Thyroid gland (tissue), 4 donors: ENCODE measurements around the gene COL23A1. TPM values are rescaled to one million over a fixed set of nuclear protein-coding genes. Genes with fewer than 3 reads are reported as not detected.

Experiments used
- DNase-seq, 2 donors: peaks; one replicate each; pipeline ENCODE4 v3.0.0-alpha.2; 2019
- H3K27ac ChIP-seq, 3 donors: fragments of 200-600 bp; sonication (generic); 1 replicate in 2 of 3; 2 replicates in 1 of 3; pipeline ENCODE4 v1.5.1; 2016 to 2019; ENCODE audit warnings: mild to moderate bottlenecking in 1 of 3, moderate library complexity in 1 of 3
- H3K27me3 ChIP-seq: fragments of 200-600 bp; sonication (generic); one replicate; pipeline ENCODE4 v1.5.1; 2019
- H3K36me3 ChIP-seq, 2 donors: fragments of 200-600 bp; sonication (generic); one replicate each; pipeline ENCODE4 v1.5.1; 2016 to 2019
- H3K4me1 ChIP-seq, 2 donors: fragments of 200-600 bp; sonication (generic); one replicate each; pipeline ENCODE4 v1.5.1; 2017 to 2019
- H3K4me3 ChIP-seq, 3 donors: fragments of 200-600 bp; sonication (generic); replicated peaks in 1 of 3; 1 replicate in 2 of 3; 2 replicates in 1 of 3; pipeline ENCODE4 v1.5.1; 2016; ENCODE audit warnings: mild to moderate bottlenecking in 1 of 3
- H3K9me3 ChIP-seq: fragments of 200-600 bp; sonication (generic); one replicate; pipeline ENCODE4 v1.5.1; 2017
- CTCF ChIP-seq, 6 experiments: fragments of 200-600 bp in 3 of 6; fragments of 450-650 bp in 3 of 6; sonication (generic) in 3 of 6; IDR thresholded peaks; one replicate each; pipeline ENCODE4 v1.5.1; 2016 to 2019; ENCODE audit warnings: antibody characterized with exemption in 6 of 6, mild to moderate bottlenecking in 2 of 6, inconsistent platforms in 1 of 6, moderate library complexity in 1 of 6
- POLR2A ChIP-seq, 2 donors: fragments of 450-650 bp; IDR thresholded peaks; one replicate each; pipeline ENCODE4 v1.6.1; 2017; ENCODE audit warnings: antibody characterized with exemption in 2 of 2, mild to moderate bottlenecking in 2 of 2, moderate library complexity in 1 of 2
- WGBS, 2 donors: methylation state at CpG; one replicate each; pipeline ENCODE4 v1.1.5; 2017; 5-methylcytosine and 5-hydroxymethylcytosine counted together
- intact Hi-C: fragments of 100-400 bp; cut with DNase I; formaldehyde crosslinking; loops from one replicate; pipeline ENCODE4 v1.15.1; 2023
- total RNA-seq, 4 donors: library from RNA; depleted of rRNA; stranded (reverse); fragments of >200 nt; gene quantifications; one replicate each; pipeline ENCODE4 v1.2.3, GENCODE V29; 2016

The COL23A1 gene
- total RNA-seq, 4 donors from 2014 or later, result 76.6 to 108 (median 95.7) TPM

GRCh38 chr5:178296066-178296465, 294.1 kb downstream of the COL23A1 start:
- Histone ChIP-seq H3K9me3 (no peaks in the 10 kb centered on the region), H3K36me3 (no peaks in the 10 kb centered on the region), H3K27ac (peak overlapping the region in 1 of 3 donors; percentile 5), H3K27me3 (no peaks in the 10 kb centered on the region), H3K4me1 (peaks cover 24 to 33% of the 10 kb centered on the region in 2 donors), H3K4me3 (no peak overlapping the region)
- intact Hi-C loops, result no loop called here
- TF ChIP-seq POLR2A (IDR thresholded peaks at IDR 0.05), result no peak
- TF ChIP-seq CTCF (IDR thresholded peaks at IDR 0.05), result no peak
- peak; percentile 34 to 60 for DNase-seq
- WGBS, 2 donors, result 29 to 37% methylated on average over 6 of the region's 6 CpGs

GRCh38 chr5:178295589-178295988, 294.6 kb downstream of the COL23A1 start:
- no peak for DNase-seq
- TF ChIP-seq CTCF (IDR thresholded peaks at IDR 0.05), result no peak
- TF ChIP-seq POLR2A (IDR thresholded peaks at IDR 0.05), result no peak
- intact Hi-C loops, result no loop called here
- Histone ChIP-seq H3K4me3 (no peak overlapping the region), H3K27me3 (no peaks in the 10 kb centered on the region), H3K9me3 (no peaks in the 10 kb centered on the region), H3K4me1 (peaks cover 29 to 38% of the 10 kb centered on the region in 2 donors), H3K36me3 (no peaks in the 10 kb centered on the region), H3K27ac (peak overlapping the region in 1 of 3 donors; percentile 5)

DNA sequence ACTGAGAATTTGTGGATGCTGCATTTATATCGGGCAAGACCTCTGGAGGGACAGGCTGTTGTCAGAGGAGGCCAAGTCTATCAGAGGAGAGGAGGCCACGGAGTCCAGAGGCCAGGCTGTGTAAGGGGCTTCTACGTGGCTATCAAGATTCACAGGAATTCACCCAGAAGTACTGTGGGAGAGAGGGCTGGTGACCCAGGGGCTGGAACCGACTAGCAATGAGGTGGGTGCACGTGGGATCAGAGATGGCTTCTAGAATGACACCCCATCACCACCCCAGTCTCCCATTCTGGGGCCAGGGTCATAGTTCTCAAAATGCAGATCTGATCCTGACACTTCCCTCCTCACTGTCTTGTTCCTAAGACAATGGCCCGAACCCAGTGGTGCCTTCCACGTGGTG, 296.4 kb downstream of the COL23A1 start:
- no peak for DNase-seq
- Histone ChIP-seq H3K9me3 (no peaks in the 10 kb centered on the region), H3K4me3 (no peak overlapping the region), H3K27ac (peak overlapping the region; percentile 55 to 75 (median 68)), H3K4me1 (peaks cover 39 to 44% of the 10 kb centered on the region in 2 donors), H3K27me3 (no peaks in the 10 kb centered on the region), H3K36me3 (no peaks in the 10 kb centered on the region)
- no peak for TF ChIP-seq POLR2A (IDR thresholded peaks at IDR 0.05)
- intact Hi-C loops, result no loop called here
- WGBS, 2 donors, result 77 to 87% methylated on average over 7 of the region's 7 CpGs

GRCh38 chr5:178293400-178293799, 296.8 kb downstream of the COL23A1 start:
- peak; percentile 81 to 83 for DNase-seq
- TF ChIP-seq CTCF (IDR thresholded peaks at IDR 0.05), result no peak
- no peak for TF ChIP-seq POLR2A (IDR thresholded peaks at IDR 0.05)
- WGBS, 2 donors, result 26 to 32% methylated on average over 6 of the region's 6 CpGs
- Histone ChIP-seq H3K27ac (peak overlapping the region; percentile 55 to 75 (median 68)), H3K9me3 (no peaks in the 10 kb centered on the region), H3K4me3 (no peak overlapping the region), H3K4me1 (peaks cover 43 to 48% of the 10 kb centered on the region in 2 donors), H3K36me3 (no peaks in the 10 kb centered on the region), H3K27me3 (no peaks in the 10 kb centered on the region)
- intact Hi-C loops, result no loop called here

DNA sequence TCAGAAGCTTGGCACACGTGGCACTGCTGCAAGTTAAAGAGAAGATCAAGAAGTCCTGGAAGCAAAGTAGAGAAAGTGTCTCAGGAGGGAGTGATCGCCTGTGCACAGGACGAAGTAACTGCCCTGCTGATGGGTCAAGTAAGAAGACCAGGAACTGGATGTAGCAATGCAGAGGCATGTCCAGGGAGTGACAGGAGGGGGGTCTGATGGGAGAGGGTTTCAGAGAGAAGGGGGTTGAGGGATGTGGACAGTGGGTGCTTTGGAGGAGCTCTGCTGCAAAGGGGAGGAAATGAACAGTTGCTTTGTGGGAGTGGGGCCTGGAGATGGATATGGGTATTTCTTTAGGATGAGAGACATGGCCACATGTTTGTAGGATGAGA, 297.4 kb downstream of the COL23A1 start:
- no peaks in the 10 kb centered on the region for H3K27me3 ChIP-seq
- intact Hi-C loops, result no loop called here
- H3K4me1 ChIP-seq, result peaks cover 49 to 54% of the 10 kb centered on the region in 2 donors
- H3K4me3 ChIP-seq, result no peak overlapping the region
- H3K27ac ChIP-seq, result peak overlapping the region; percentile 55 to 75 (median 68)
- H3K36me3 ChIP-seq, result no peaks in the 10 kb centered on the region
- 75 to 88% methylated on average over 3 of the region's 3 CpGs for WGBS, 2 donors
- DNase-seq, result peak in 1 of 2 donors; percentile 3
- no peaks in the 10 kb centered on the region for H3K9me3 ChIP-seq
- TF ChIP-seq POLR2A (IDR thresholded peaks at IDR 0.05) (no peak), CTCF (IDR thresholded peaks at IDR 0.05) (no peak)
